Measurements from ENCODE around the gene CCDC91.
"Not testable (repeated sequence)": the region's sequence is repeated elsewhere in the genome, so short reads cannot be mapped to it uniquely, and the experiment has no call there.

Gene CCDC91

GRCh38 chr12:28296287-28296686, 106.0 kb downstream of the CCDC91 start:
- DNase-seq = no peak

- no peak for DNase-seq
These were observed 112.9 kb downstream of the CCDC91 start for GRCh38 chr12:28303192-28303591.

- DNase-seq = no peak
These were observed 116.3 kb downstream of the CCDC91 start for GRCh38 chr12:28306535-28306934.

- DNase-seq = no peak
These were observed 118.6 kb downstream of the CCDC91 start for GRCh38 chr12:28308891-28309290.

GRCh38 chr12:28313631-28314030, 123.4 kb downstream of the CCDC91 start:
- no peak for DNase-seq

GRCh38 chr12:28316049-28316448, 125.8 kb downstream of the CCDC91 start:
- no peak for DNase-seq

- DNase-seq = no peak
These were observed 128.0 kb downstream of the CCDC91 start for GRCh38 chr12:28318273-28318672.

- DNase-seq = no peak
These were observed 130.1 kb downstream of the CCDC91 start for GRCh38 chr12:28320353-28320752.

GRCh38 chr12:28327722-28328121, 137.5 kb downstream of the CCDC91 start:
- no peak for DNase-seq

- DNase-seq = no peak
These were observed 138.7 kb downstream of the CCDC91 start for GRCh38 chr12:28328967-28329366.

GRCh38 chr12:28329727-28330126, 139.5 kb downstream of the CCDC91 start:
- not testable (repeated sequence) for DNase-seq

- DNase-seq = not testable (repeated sequence)
These were observed 140.0 kb downstream of the CCDC91 start for GRCh38 chr12:28330232-28330631.

GRCh38 chr12:28331130-28331529, 140.9 kb downstream of the CCDC91 start:
- no peak for DNase-seq

- no peak for DNase-seq
These were observed 150.2 kb downstream of the CCDC91 start for GRCh38 chr12:28340261-28341045.

GRCh38 chr12:28343713-28344112, 153.5 kb downstream of the CCDC91 start:
- no peak for DNase-seq

- DNase-seq = no peak
These were observed 156.3 kb downstream of the CCDC91 start for GRCh38 chr12:28346567-28346966.

GRCh38 chr12:28349196-28349595, 158.9 kb downstream of the CCDC91 start:
- DNase-seq = no peak

- no peak for DNase-seq
These were observed 160.2 kb downstream of the CCDC91 start for GRCh38 chr12:28350502-28350901.

GRCh38 chr12:28351414-28351813, 161.2 kb downstream of the CCDC91 start:
- no peak for DNase-seq

GRCh38 chr12:28355161-28355560, 164.9 kb downstream of the CCDC91 start:
- no peak for DNase-seq

GRCh38 chr12:28360253-28360652, 170.0 kb downstream of the CCDC91 start:
- no peak for DNase-seq

GRCh38 chr12:28367326-28367725, 177.1 kb downstream of the CCDC91 start:
- DNase-seq = no peak

GRCh38 chr12:28367993-28368392, 177.7 kb downstream of the CCDC91 start:
- DNase-seq = no peak

GRCh38 chr12:28369483-28369882, 179.2 kb downstream of the CCDC91 start:
- DNase-seq = no peak

GRCh38 chr12:28374556-28374955, 184.3 kb downstream of the CCDC91 start:
- DNase-seq = no peak

Measured in NCI-H1436 (cell line).